NCI-H2227 treated with DMSO at 0.1 percent for 48 hours (cell line): ENCODE data around the gene CXorf49.
A peak's percentile ranks its signal among the peaks of the same experiment; 100 is the strongest.
"Not testable (repeated sequence)": the region's sequence is repeated elsewhere in the genome, so short reads cannot be mapped to it uniquely, and the experiment has no call there.

Experiments used
- DNase-seq: peaks from one replicate; lab custom pipeline; 2025; lab: John Stamatoyannopoulos, UW

Gene CXorf49

DNA sequence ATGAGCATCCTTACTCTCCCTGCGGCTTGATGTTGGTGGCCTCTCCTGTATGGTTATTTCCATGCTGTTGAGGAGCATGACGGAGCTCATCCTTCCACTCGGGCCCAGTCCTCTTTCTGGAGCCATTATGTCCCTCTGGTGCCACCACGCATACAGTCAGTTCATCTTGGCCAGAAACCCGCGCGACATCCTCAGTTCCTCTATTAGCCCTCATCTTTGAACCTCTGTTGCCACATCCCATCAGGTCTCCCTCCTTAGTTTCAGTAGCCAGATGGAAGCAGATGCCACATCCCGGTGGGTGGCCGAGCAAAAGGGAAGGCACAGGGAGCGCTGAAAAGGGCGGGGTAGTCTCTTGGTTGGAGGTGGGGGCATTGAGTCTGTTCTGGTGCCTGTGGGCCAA lies 46.1 kb downstream of the CXorf49 start:
- no peak for DNase-seq

DNA sequence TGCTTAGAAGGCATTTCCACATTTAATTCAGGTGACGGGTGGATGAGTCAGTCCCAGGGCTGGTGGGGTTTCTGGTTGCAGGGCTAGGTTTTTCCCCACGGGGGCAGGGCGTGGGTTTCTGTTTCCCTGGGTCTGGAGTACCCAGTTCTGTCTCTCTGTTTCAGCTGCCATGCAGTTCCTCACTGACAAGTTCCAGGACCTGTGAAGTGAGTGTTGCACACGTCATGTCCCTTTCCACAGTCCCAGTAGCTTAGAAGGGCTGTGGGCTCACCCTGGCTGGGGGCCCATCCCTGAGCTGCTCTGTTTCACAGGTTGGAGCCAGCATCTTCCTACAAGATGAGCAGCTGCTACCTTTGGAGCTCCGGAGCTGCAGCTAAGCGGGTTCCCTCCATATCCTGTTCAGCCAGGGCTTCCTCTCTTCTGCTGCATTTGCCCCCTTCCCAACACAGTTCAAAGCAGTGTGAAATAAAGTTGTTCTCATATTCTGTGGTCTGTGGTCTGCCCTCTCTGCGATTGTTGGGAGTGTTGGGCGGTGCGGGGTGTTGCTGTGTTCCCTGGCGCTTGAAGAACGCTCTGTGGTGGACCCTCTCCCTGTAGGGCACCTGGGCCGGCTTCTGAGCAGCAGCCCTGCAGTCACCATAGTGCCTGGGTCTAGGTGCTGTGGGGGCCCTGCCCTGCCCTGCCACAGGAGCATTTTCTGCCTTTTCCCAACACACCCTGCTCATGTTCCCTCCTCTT lies 46.9 kb downstream of the CXorf49 start:
- no peak for DNase-seq

GRCh38 chrX:71669947-71670346 lies 48.1 kb downstream of the CXorf49 start:
- DNase-seq = not testable (repeated sequence)

DNA sequence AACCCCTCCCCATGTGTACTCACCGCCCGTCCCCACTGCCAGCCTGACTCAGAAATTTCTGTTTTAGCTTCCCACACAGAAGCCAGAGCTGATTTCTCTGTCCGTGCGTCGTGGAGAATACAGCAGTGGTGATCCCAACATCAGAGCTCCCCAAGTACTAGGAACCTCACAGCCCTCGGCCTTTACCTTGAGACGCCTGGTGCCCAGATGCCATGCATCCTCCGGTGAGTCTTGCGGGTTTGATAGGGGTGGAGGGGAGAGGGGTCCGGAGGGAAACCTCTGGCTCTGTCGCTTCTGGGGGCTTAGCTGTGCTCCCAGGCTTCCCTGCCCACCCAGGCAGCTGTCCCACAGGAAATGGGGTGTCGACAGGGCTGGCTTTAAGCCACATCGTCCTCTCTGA lies 48.6 kb downstream of the CXorf49 start:
- no peak for DNase-seq

GRCh38 chrX:71668248-71668595 lies 49.9 kb downstream of the CXorf49 start:
- DNase-seq = no peak

- DNase-seq = peak; percentile 2
These were observed 50.5 kb downstream of the CXorf49 start, which contains the start of gene LOC101059915 for GRCh38 chrX:71667328-71668247. Gene LOC101059915 (plus strand): TSS chrX:71667546.

DNA sequence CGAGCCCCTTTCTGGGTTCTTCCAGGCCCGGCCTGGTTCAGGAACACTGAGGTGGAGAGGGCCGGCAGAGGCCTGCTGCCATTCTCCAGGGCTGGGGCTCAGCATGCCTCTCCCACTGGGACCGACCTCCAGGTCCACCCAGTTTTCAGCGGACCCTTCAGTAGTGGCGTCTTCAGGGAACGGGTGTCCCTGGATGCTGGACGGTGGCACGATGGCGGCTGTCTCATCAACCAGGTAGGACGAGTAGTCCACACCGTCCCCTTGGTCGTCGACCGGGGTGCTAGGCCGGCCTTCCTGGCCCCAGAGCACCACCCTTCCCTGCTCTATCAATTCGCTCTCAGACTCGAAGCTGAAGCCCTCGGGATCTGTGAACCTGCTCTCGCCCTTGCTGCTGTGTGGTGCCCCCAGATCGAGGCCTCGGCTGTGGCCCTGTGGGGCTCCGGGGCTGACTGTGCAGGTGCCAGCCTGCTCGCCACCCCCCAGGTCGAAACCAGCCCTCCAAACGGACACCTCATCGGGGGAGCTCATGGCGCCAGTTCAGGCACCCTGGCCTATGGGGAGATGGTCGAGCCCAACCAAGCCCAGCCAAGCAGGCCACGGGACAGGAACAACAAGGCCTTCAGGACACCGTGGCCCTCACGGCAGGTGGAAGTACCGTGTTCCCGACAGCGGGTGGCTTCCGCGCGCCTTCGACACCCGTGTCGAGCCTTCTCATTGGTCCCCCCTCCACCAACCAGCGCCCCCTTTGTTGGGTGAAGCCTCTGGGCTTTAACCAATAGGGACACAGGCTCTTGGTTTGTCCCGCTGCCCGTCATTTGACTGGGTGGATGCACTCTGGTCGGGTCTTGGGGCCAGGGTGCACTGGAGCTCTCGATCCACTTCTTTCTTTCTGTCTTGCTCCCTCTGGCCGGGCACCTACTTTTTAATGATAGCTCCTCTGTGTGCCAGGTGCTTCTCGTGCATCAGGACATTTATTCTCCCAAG lies 51.6 kb downstream of the CXorf49 start:
- DNase-seq = no peak

- DNase-seq = no peak
These were observed 52.3 kb downstream of the CXorf49 start for GRCh38 chrX:71665747-71666146.

GRCh38 chrX:71664889-71665491 lies 53.1 kb downstream of the CXorf49 start:
- no peak for DNase-seq
